GM19023 (cell line): ENCODE data around the gene SNX1.
"Not testable (repeated sequence)": the region's sequence is repeated elsewhere in the genome, so short reads cannot be mapped to it uniquely, and the experiment has no call there.

Experiments used
- ATAC-seq: cut with Tn5 transposase; IDR thresholded peaks from one replicate; pipeline ENCODE4 v1.9.1; 2021; ENCODE audit warnings: mild to moderate bottlenecking, moderate library complexity; ENCODE audit not compliant: unreplicated experiment

Gene SNX1

DNA sequence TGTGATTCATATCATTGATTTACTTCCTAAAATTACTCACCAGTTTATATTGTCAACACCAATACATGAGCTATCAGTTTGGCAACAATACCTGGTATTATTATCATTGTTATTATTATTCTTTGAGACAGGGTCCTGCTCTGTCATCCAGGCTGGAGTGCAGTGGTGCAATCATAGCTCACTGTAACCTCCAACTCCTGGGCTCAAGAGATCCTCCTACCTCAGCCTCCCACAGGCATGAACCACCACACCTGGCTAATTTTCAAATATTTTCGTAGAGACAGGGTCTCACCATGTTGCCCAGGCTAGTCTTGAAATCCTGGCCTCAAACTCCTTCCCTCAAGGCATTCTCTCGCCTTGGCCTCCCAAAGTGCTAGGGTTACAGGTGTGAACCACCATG lies 22.3 kb upstream of the SNX1 start:
- ATAC-seq: not testable (repeated sequence)

DNA sequence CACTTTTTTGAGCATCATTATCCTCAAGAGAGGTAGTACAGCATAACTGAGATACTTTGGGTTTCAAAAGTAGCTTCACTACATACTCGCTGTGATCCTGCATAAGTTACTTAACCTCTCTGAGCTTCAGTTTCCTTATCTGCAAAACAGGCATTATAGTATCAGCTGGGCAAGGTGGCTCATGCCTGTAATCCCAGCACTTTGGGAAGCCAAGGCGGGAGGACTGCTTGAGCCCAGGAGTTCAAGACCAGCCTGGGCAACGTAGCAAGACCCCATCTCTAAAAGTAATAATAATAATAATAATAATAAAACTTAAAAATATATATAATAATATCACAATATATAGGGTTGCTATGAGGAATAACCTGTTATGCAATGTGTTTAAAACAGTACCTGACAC lies 13.0 kb upstream of the SNX1 start:
- no peak for ATAC-seq

DNA sequence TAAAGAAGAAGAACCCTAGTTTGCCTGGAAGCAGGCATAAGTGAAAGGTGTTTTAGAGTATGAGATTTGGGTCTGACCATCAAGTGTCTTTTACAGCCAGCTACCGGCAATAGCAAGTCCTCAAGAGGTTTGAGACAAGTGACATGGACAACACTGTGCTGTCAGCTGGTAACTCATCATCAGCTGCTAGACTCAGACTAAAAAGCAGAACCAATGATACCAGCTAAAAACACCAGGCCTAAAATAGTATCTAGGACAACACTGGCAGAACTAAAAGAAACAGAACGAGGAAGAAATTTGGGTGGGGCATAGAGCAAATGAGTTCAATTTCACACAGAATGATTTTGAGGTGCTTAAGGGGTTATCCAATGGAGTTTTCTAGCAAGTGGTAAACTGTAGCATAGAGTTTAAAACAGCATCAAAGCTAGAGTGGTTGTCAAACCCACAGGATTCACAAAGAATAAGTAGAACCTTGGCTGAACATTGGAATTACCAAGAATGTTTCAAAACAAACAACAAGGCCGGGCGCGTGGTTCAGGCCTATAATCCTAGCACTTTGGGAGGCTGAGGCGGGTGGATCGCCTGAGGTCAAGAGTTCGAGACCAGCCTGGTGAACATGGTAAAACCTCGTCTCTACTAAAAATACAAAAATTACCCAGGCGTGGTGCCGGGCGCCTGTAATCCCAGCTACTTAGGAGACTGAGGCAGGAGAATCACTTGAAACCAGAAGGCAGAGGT lies 6.1 kb upstream of the SNX1 start:
- ATAC-seq: no peak

DNA sequence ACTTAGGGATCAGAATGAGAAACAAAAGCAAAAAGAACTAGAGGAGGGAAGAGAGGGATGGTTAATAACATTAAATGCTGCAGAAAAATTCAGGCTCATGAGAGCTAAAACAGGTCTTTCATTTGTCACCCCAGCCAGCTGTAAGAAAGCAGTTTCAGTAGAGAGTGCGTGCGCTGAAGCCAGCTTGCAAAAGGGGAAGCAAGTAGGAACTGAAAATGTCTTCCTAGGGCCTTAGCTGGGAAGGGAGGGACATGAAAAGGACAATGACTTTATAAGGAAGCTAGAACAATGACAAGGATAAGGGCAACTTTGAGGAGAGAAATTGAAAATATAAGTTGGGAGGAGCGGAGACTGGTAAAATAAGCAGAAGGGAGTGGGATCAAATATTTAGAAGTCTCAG lies 5.3 kb upstream of the SNX1 start:
- no peak for ATAC-seq

DNA sequence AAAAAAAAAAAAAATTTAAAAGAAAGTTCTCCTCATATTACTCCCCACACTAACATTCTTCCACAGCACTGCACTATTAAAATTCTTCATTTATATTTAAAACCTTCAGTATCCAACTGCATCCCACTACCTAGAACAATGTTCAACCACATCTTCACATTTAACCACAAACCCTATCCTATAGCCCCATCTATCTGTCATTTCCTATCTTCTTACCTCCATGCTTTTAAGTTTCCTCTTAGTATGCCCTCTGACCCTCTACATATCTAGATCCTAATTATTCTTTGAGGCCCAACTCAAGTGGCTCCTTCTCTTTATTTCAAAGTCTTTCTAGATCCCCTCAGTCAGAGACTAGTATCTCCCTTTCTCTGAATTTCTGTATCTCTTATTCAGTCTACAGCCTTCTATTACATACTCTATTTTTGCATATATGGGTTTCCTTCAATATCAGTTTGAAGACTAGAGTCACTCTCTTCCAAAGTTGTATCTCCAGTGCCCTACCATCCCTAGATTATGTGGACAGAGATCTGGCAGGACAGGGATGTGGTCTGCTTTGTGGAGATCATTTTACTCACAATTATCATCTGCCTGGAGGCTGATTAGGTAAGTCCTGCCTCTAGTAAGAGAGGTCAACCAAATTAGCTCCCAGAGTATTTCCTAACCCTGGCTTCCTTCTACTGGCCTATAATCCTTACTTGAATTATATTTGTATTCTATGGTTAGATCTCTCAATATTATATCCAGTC lies 3.5 kb upstream of the SNX1 start:
- ATAC-seq: no peak

DNA sequence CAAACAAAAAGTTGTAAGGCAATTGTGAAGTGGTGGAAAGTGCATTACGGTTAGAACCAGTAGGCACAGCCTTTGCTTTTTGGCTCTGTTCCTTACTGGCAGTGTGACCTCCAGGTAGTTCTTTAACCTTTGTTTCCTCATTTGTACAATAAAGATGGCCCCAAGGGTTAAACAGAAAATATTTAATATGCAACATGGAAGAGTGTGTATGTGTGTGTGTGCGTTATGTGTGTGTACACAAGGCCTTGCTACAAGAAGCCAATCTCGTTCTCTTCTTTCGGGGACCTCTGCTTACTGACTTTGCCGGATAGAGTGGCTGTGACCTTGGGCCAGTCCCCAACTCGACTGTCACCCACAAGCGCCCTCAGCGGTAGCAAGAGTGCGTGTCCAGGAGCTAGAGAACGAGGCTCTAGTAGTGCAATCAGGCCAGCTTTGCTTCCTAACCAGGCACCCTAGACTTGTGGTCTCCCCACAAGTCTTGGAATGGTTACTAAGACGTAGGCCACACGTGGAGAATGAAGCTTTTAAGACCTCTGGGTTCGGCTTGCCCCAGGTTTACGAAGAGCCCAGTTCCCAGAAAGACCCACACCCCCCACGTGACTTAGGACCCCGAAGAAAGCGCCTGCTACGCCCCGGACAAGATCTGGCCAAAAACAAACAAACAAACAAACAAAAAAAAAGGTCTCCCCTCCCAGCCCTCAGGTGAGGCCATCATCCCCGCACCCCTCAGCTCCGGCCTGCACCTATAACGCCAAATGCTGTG lies 2.7 kb upstream of the SNX1 start:
- peak; percentile 23 for ATAC-seq

DNA sequence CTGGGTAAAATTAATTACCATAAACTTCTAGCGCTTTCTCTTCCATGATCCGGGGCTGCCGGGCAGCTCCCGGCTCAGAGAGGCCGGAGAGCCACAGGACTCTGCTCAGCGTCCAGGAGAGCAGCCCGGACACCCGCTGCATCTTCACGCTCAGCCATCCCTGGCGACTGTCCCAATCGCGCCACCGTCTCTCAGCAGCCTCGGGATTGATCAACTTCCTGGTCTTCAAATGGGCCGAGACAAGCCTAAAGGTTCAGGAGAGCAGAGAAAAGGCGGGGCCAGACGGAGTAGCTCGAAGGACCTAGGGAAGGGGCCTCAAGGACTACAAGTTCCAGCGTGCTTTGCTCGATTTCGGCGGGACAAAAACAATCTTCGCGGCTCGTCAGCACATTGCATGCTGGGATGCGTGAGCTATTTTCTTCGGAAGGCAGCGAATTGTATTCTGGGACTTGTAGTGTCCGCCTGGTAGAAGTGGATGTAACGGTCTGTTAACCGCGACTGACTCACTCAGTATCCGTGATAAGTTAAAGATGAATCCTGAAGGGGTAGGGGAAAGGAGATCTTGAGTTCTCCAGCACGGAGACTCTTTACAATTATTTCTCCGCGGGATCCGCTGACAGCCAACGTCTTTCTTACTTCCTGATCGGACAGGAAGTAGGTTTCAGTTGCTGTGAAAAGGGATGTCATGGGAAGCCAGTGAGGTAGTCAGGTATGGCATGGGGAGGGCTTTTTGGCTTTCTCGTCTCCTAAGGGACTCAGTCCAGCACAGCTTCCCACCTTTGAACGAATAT lies 2.0 kb upstream of the SNX1 start, which contains the start of gene CIAO2A:
Gene CIAO2A (minus strand): TSS at position 212 of the 791 bp plus-strand sequence. CDS start 70 bp downstream, at position 142.
- ATAC-seq: peak; percentile 71

DNA sequence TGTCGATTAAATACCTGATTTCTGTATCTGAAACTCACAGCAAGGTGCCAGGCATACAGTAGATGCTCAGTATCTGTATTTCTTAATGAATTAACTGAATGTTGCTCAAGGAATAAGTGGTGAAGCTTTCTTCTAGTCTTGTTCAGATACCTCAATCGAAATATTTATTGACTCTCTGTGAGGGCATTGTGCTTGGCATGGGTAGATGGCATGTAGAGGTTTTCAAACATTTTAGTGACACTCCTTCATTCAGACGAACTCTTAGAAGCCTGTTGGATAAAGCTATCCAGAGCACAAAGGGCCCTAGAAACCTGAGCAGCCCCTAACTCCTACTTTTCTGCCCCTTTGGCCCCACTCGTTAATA lies 369 bp upstream of the SNX1 start:
- no peak for ATAC-seq

DNA sequence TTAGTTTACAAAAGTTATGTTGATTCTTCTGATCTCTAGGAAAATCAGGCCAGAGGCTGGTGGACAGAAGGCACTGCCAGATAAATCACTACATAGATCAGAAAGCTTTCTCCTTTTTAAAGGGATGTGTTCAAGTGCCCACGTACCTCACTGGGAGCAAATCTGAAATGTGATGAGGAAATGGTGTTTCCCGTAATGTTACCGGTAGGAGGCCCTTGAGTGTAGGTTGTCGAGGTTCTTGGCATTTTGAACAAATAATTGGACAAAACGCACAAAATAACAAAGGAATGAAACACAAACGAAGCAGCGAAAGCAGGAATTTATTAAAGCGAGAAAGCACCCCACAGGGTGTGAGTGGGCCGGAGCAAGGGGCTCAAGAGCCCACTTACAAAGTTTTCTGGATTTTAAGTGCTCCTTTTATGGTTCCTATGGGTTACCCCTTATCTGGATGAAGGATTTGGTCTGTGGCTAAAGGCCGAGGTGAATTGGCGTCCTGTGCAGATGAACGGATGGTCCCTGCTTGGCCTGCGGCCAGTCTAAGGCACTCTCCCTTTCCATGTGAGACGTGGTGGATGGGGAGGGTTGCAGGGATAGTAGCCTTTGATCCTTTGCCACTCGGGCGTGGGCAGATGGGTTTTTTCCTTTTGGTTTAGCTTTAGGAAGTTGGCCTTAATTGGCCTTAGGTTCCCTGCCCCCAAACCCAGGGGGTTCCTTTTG lies 1.0 kb downstream of the SNX1 start:
- no peak for ATAC-seq

DNA sequence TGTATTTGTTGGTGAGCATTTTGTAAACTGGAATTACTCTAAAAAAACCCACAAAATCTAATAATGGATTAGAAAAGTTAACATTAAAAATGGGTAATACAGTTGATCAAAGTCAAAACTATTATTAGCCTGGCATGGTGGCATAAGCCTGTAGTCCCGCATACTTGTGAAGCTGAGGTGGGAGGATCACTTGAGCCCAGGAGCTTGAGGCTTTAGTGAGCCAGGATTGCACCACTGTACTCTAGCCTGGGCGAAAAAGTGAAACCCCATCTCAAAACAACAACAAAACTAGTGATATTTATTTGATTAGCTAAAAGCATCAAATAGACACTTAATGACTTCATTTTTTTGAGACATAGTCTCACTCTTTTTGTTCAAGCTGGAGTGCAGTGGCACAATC lies 3.6 kb downstream of the SNX1 start:
- ATAC-seq: no peak

DNA sequence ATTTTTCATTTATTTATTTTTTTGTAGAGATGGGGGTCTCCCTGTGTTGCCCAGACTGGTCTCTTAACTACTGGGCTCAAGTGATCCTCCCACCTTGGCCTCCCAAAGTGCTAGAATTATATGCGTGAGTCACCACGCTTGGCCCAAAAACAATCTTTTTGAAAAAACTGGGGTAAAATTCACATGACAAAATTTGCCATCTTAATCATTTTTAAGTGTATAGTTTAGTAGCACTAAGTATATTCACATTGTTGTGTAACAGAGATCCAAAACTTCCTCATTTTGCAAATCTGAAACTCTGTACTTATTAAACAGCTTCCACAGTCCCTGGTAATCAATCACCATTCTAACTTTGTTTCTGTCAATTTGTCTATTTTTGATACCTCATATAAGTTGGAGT lies 5.2 kb downstream of the SNX1 start:
- no peak for ATAC-seq

DNA sequence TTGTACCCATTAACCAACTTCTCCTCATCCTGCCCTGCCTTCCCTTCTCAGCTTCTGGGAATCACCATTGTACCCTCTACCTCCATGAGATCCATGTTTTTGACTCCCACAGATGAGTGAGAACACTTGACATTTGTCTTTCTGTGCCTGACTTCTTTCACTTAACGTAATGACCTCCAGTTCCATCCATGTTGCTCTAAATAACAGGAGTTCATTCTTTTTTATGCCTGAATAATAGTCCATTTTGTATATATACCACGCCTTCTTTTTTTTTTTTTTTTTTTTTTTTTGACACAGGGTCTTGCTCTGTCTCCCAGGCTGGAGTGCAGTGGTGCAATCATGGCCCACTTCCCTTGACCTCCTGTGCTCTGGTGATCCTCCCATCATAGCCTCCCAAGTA lies 6.7 kb downstream of the SNX1 start:
- no peak for ATAC-seq

DNA sequence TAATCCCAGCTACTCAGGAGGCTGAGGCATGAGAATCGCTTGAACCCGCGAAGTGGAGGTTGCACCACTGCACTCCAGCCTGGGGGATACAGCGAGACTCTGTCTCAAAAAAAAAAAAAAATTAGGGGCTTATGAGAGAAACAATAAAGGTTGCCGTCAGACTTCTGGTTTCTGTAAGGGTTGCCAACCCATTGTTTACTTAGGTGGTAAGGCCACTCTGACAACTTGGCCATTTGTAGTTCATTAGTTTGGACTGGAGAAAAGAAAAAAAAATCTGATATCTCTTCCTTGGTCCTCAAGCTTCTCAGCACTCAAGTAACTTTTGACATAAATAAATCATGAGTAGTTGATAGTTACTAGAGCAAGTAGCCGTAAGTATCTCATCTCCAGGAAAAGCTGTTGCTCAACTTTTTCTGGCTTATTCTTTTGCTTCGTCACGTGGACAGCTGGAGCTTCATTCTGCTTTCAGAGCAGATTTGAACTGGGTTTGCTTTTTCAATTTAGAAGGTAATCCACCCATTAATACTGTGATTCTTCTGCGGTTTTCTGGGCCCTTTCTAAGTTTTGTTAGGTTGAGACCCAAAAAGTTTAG lies 9.4 kb downstream of the SNX1 start:
- no peak for ATAC-seq

DNA sequence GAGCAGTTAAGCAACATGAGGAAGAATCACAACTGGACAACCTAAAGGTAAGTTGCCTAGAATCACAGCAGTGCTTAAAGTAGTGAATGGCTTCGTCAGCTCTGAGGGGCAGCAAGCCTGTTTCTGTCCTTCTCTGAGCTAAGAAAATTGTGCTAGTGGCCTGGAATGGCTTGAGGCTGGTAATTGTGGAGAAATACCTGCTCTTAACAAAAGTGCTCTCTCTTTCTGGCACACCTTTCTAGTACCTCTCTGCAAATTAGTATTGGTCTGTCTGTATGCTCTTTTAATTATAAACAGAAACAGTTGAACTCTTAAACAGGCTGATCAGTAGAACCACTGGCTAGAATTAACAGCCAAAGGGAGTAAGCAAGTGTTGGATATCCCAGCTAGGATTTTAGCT lies 11.6 kb downstream of the SNX1 start:
- ATAC-seq: no peak

DNA sequence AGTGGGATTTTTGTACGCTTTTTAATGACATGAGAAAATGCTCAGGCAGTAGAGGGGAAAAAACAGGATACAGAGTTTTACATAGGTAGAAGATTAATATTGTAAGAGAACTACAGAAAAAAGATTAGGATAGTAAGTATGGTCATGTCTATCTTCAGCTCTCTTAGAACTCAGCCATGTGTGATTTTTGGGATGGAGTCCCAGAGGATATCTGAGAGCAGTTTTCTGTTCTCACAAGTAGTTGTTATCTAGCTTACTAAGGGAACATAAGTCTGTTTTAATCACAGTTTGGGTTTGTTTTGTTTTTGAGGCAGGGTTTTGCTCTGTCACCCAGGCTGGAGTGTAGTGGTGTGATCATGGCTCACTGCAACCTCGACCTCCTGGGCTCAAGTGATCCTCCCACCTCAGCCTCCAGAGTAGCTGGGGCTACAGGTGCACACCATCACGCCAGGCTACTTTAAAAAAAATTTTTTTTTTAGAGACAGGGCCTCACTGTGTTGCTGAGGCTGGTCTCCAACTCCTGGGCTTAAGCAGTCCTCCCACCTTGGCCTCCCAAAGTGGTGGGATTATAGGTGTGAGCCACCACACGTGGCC lies 14.4 kb downstream of the SNX1 start:
- not testable (repeated sequence) for ATAC-seq

DNA sequence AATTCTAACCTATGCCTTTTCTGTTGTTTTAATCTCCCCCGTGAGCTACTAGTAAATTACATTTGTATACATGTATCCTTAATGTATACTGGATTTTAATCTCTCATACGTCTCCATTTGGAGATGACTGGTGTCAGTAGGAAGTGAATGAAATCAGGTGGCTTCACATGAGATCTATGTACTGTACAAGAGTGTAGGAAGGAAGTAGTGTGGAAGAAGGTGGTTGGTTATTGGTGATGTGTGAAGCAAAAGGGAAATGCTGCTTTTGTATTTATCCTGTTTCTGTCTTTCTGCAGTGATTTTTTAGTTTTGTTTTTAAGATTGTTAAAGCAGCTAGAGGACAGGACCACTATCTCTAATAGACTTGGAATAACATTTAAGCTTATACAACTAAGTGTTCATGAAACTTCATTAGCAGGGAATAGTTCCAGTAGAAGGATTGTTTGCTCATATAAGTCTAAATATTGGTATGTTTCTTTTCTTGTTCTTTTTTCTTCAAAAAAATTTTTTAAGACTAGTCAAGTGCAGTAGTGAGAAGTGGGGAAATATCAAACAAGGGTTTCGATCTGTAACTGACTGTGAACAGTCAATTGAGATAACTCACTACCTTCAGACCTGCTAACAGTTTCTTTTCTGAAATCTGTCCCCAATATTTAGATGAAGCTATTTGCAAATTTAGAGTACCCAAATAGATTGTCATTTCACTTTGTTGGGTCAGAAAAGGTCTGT lies 15.3 kb downstream of the SNX1 start:
- no peak for ATAC-seq

DNA sequence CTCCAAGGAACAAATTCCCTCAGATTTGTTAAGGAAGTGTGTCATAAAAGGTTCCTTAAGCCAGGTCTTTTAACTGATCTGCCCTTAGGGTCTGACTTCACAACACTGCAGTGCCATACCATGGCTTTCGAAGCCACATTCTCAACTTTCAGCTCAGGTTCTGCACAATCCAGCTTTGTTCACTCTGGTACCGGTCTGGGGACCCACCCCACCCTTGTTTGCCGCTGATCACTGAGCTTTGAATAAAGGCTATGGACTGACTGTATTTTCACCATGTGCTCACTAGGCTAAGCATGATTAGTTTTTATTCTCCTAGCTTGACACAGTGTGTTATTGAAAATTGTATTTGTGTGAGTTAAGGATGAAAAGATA lies 15.9 kb downstream of the SNX1 start:
- ATAC-seq: no peak

DNA sequence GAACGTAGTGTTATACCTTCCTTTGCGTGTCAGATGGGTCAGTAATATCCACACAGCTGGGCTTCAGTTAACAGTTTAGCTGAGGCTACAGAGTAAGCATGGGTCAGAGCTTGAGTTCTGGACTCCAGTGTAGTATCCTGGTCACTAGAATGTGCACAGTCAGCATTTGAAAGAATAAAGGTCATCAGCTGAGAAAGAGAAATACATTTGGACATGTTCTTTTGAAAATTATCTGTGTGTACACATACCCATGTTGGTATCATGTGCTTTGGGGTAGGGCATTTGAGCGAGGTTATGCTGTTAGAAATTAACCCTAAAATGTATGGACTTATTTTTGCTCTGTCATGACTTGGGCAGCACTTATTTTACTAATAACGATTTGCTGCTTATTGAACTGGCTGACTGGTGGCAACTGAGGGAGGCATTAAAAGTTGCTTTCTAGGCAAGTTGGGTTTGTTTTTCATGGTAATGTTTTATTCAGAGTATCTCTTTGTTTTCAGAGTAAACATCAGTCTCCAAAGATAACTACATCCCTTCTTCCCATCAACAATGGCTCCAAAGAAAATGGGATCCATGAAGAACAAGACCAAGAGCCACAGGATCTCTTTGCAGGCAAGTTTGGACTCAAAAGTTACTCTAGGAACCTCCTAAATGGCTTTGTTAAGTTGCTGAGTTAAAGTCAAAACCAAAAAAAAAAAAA lies 16.4 kb downstream of the SNX1 start:
- ATAC-seq: no peak
